Body of pancreas (tissue), 4 donors: ENCODE measurements around the gene TTLL11. TPM values are rescaled to one million over a fixed set of nuclear protein-coding genes. Genes with fewer than 3 reads are reported as not detected.

Experiments
- ATAC-seq: fragments of 150-250 bp; one replicate; pipeline ENCODE4 v1.9.1; 2016
- DNase-seq, 4 donors: peaks; one replicate each; pipeline ENCODE4 v3.0.0-alpha.2; 2019
- H3K27ac ChIP-seq, 4 donors: fragments of 200-600 bp; sonication (generic); 1 replicate in 3 of 4; 2 replicates in 1 of 4; pipeline versions ENCODE4 v1.5.1 to v1.6.1; 2016 to 2019; ENCODE audit warnings: mild to moderate bottlenecking in 1 of 4, mixed read lengths in 1 of 4, moderate library complexity in 1 of 4
- H3K27me3 ChIP-seq, 2 donors: fragments of 200-600 bp; sonication (generic); one replicate each; pipeline ENCODE4 v1.6.0; 2016; ENCODE audit warnings: mild to moderate bottlenecking in 1 of 2
- H3K36me3 ChIP-seq, 2 donors: fragments of 200-600 bp; sonication (generic); replicated peaks in 1 of 2; 2 replicates each; pipeline ENCODE4 v1.5.1; 2016; ENCODE audit warnings: low read depth in 2 of 2; ENCODE audit not compliant: insufficient read depth in 1 of 2
- H3K4me1 ChIP-seq: fragments of 200-600 bp; sonication (generic); one replicate; pipeline ENCODE4 v1.6.0; 2016
- H3K4me3 ChIP-seq, 2 donors: fragments of 200-600 bp; sonication (generic); 1 replicate in 1 of 2; 2 replicates in 1 of 2; pipeline ENCODE4 v1.5.1; 2016 to 2019
- H3K9me3 ChIP-seq, 3 donors: fragments of 200-600 bp; sonication (generic); 1 replicate in 2 of 3; 2 replicates in 1 of 3; pipeline ENCODE4 v1.5.1; 2016
- POLR2A ChIP-seq, 3 donors: fragments of 450-650 bp; IDR thresholded peaks; one replicate each; pipeline ENCODE4 v1.6.1; 2016; ENCODE audit warnings: antibody characterized with exemption in 3 of 3, mild to moderate bottlenecking in 2 of 3
- WGBS, 2 donors: methylation state at CpG; one replicate each; pipeline ENCODE4 v1.1.5; 2017; 5-methylcytosine and 5-hydroxymethylcytosine counted together
- intact Hi-C: fragments of 100-400 bp; cut with DNase I; formaldehyde crosslinking; loops from one replicate; pipeline ENCODE4 v1.15.1; 2023
- total RNA-seq, 2 donors: library from RNA; depleted of rRNA; stranded (reverse); fragments of >200 nt; gene quantifications; one replicate each; pipeline ENCODE4 v1.1.0, GENCODE V29; 2016
- TF ChIP-seq, protein P1 (sequence below), 7 experiments: fragments of 450-650 bp in 4 of 7; fragments of 200-600 bp in 3 of 7; sonication (generic) in 3 of 7; IDR thresholded peaks; one replicate each; pipeline ENCODE4 v1.5.1; 2016 to 2019; ENCODE audit warnings: antibody characterized with exemption in 7 of 7

The TTLL11 gene
- total RNA-seq, 2 donors from 2014 or later: 14.5 to 16.8 TPM

DNA sequence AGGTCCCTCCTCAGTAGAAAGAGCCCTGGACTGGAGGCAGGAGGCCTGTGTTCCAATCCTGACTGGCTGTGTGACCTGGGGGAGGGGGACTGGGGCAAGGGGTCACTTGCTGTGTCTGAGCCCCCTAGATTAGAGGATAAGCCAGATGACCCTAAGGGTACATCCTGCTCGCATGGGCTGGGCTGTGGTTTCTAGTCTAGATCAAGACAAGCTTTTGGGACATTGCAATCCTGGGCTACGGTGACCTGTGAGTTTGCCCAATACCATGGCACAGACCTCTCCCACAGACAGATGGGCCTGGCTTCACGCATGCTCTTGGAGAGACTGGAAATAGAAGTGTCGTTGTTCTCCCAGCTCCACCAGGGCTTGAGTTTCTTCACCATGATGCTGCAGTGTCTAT, 39.4 kb upstream of the TTLL11 start:
- Histone ChIP-seq H3K4me3 (no peak overlapping the region), H3K9me3 (no peaks in the 10 kb centered on the region), H3K27me3 (no peaks in the 10 kb centered on the region), H3K27ac (no peak overlapping the region), H3K4me1 (no peaks in the 10 kb centered on the region), H3K36me3 (no peaks in the 10 kb centered on the region)
- intact Hi-C loops: no loop called here
- 88 to 100% methylated on average over 4 of the region's 4 CpGs for WGBS, 2 donors
- TF ChIP-seq, protein P1, sequence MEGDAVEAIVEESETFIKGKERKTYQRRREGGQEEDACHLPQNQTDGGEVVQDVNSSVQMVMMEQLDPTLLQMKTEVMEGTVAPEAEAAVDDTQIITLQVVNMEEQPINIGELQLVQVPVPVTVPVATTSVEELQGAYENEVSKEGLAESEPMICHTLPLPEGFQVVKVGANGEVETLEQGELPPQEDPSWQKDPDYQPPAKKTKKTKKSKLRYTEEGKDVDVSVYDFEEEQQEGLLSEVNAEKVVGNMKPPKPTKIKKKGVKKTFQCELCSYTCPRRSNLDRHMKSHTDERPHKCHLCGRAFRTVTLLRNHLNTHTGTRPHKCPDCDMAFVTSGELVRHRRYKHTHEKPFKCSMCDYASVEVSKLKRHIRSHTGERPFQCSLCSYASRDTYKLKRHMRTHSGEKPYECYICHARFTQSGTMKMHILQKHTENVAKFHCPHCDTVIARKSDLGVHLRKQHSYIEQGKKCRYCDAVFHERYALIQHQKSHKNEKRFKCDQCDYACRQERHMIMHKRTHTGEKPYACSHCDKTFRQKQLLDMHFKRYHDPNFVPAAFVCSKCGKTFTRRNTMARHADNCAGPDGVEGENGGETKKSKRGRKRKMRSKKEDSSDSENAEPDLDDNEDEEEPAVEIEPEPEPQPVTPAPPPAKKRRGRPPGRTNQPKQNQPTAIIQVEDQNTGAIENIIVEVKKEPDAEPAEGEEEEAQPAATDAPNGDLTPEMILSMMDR (IDR thresholded peaks at IDR 0.05): no peak
- no peak for TF ChIP-seq POLR2A (IDR thresholded peaks at IDR 0.05)
- DNase-seq (no peak), ATAC-seq (no peak)

GRCh38 chr9:122131401-122132001, 38.4 kb upstream of the TTLL11 start:
- Histone ChIP-seq H3K27ac (no peak overlapping the region), H3K9me3 (no peaks in the 10 kb centered on the region), H3K36me3 (no peaks in the 10 kb centered on the region), H3K4me1 (peaks cover 6% of the 10 kb centered on the region), H3K27me3 (peaks cover 0 to 2% of the 10 kb centered on the region in 2 donors), H3K4me3 (no peak overlapping the region)
- DNase-seq: no peak
- intact Hi-C loops: no loop called here
- no peak for ATAC-seq
- TF ChIP-seq, protein P1 (IDR thresholded peaks at IDR 0.05): no peak
- 34 to 48% methylated on average over 13 to 21 of the region's 21 CpGs for WGBS, 2 donors

GRCh38 chr9:122130837-122131236, 37.7 kb upstream of the TTLL11 start:
- Histone ChIP-seq H3K36me3 (no peaks in the 10 kb centered on the region), H3K27ac (no peak overlapping the region), H3K4me1 (peaks cover 12% of the 10 kb centered on the region), H3K27me3 (peaks cover 0 to 8% of the 10 kb centered on the region in 2 donors), H3K4me3 (no peak overlapping the region), H3K9me3 (no peaks in the 10 kb centered on the region)
- intact Hi-C loops: no loop called here
- DNase-seq: no peak
- 74 to 77% methylated on average over 4 of the region's 4 CpGs for WGBS, 2 donors
- ATAC-seq: no peak
- TF ChIP-seq, protein P1 (IDR thresholded peaks at IDR 0.05): no peak
- no peak for TF ChIP-seq POLR2A (IDR thresholded peaks at IDR 0.05)

GRCh38 chr9:122129969-122130368, 36.9 kb upstream of the TTLL11 start:
- Histone ChIP-seq H3K36me3 (no peaks in the 10 kb centered on the region), H3K9me3 (no peaks in the 10 kb centered on the region), H3K4me3 (no peak overlapping the region), H3K27ac (no peak overlapping the region), H3K4me1 (peaks cover 18% of the 10 kb centered on the region), H3K27me3 (peaks cover 0 to 13% of the 10 kb centered on the region in 2 donors)
- no peak for DNase-seq
- WGBS, 2 donors: 83 to 88% methylated on average over 2 of the region's 2 CpGs
- no peak for ATAC-seq
- no peak for TF ChIP-seq POLR2A (IDR thresholded peaks at IDR 0.05)
- TF ChIP-seq, protein P1 (IDR thresholded peaks at IDR 0.05): no peak
- intact Hi-C loops: loop anchor here (5.0 kb wide), 1 partner anchor 222 kb away; no protein-coding TSS in a partner anchor

- Histone ChIP-seq H3K4me3 (no peak overlapping the region), H3K27me3 (peaks cover 0 to 13% of the 10 kb centered on the region in 2 donors), H3K27ac (no peak overlapping the region), H3K9me3 (no peaks in the 10 kb centered on the region), H3K4me1 (peaks cover 18% of the 10 kb centered on the region), H3K36me3 (no peaks in the 10 kb centered on the region)
- 70 to 79% methylated on average over 6 to 7 of the region's 7 CpGs for WGBS, 2 donors
- TF ChIP-seq POLR2A (IDR thresholded peaks at IDR 0.05): no peak
- TF ChIP-seq, protein P1 (IDR thresholded peaks at IDR 0.05): no peak
- intact Hi-C loops: loop anchor here (5.0 kb wide), 1 partner anchor 223 kb away; no protein-coding TSS in a partner anchor
- DNase-seq: no peak
- no peak for ATAC-seq
Observed at GRCh38 chr9:122128969-122129343, 35.8 kb upstream of the TTLL11 start.
